CD14-positive monocyte (primary cell): ENCODE results near the gene ZSCAN9. TPM values are rescaled to one million over a fixed set of nuclear protein-coding genes. Genes with fewer than 3 reads are reported as not detected.

Source experiments
- DNase-seq, 3 donors: peaks; one replicate each; pipeline ENCODE4 v3.0.0-alpha.2; 2011 to 2022
- H2AFZ ChIP-seq: 2 replicates; pipeline ENCODE4 v1.6.0; 2012; ENCODE audit warnings: mild to moderate bottlenecking, low read depth, low read length, inconsistent platforms; ENCODE audit not compliant: insufficient read depth, poor library complexity, severe bottlenecking
- H3K27ac ChIP-seq, 2 donors: 1 replicate in 1 of 2; 2 replicates in 1 of 2; pipeline ENCODE4 v1.5.1; 2012 to 2013; ENCODE audit warnings: low read length in 2 of 2, control low read depth in 1 of 2, inconsistent platforms in 1 of 2, low read depth in 1 of 2, mild to moderate bottlenecking in 1 of 2
- H3K27me3 ChIP-seq, 2 donors: one replicate each; pipeline versions ENCODE4 v1.6.0 to v1.6.1; 2011 to 2013; ENCODE audit warnings: low read length in 2 of 2; ENCODE audit not compliant: control insufficient read depth in 2 of 2, insufficient read depth in 2 of 2
- H3K36me3 ChIP-seq, 2 donors: replicated peaks in 1 of 2; 1 replicate in 1 of 2; 2 replicates in 1 of 2; pipeline versions ENCODE4 v1.5.1 to v1.6.1; 2012 to 2013; ENCODE audit warnings: low read length in 2 of 2, control low read depth in 1 of 2, inconsistent platforms in 1 of 2, mild to moderate bottlenecking in 1 of 2; ENCODE audit not compliant: insufficient read depth in 2 of 2, control insufficient read depth in 1 of 2
- H3K4me1 ChIP-seq, 2 donors: 1 replicate in 1 of 2; 2 replicates in 1 of 2; pipeline versions ENCODE4 v1.5.1 to v1.6.1; 2012 to 2013; ENCODE audit warnings: low read length in 2 of 2, control low read depth in 1 of 2, inconsistent platforms in 1 of 2, mild to moderate bottlenecking in 1 of 2, moderate library complexity in 1 of 2; ENCODE audit not compliant: insufficient read depth in 2 of 2, control insufficient read depth in 1 of 2
- H3K4me2 ChIP-seq: replicated peaks from 2 replicates; pipeline ENCODE3; 2012; ENCODE audit warnings: low read length, moderate library complexity, mild to moderate bottlenecking; ENCODE audit not compliant: poor library complexity, severe bottlenecking; ENCODE audit errors: extremely low read depth
- H3K4me3 ChIP-seq, 3 experiments: fragments of 200-600 bp in 1 of 3; sonication (generic) in 1 of 3; replicated peaks in 1 of 3; 1 replicate in 2 of 3; 2 replicates in 1 of 3; pipeline ENCODE4 v1.5.1; 2011 to 2013; ENCODE audit warnings: low read length in 3 of 3, mild to moderate bottlenecking in 3 of 3, control low read depth in 2 of 3, low read depth in 2 of 3, inconsistent platforms in 1 of 3, moderate library complexity in 1 of 3
- H3K79me2 ChIP-seq: 2 replicates; pipeline ENCODE4 v1.6.0; 2012; ENCODE audit warnings: mild to moderate bottlenecking, control low read depth, inconsistent platforms, low read length, moderate library complexity; ENCODE audit not compliant: insufficient read depth
- H3K9ac ChIP-seq: 2 replicates; pipeline ENCODE4 v1.6.0; 2017; ENCODE audit warnings: low read length, mild to moderate bottlenecking; ENCODE audit not compliant: insufficient read depth, poor library complexity, severe bottlenecking
- H3K9me3 ChIP-seq, 2 donors: replicated peaks in 1 of 2; 1 replicate in 1 of 2; 2 replicates in 1 of 2; pipeline versions ENCODE4 v1.5.1 to v1.6.1; 2012 to 2013; ENCODE audit warnings: low read length in 2 of 2, control low read depth in 1 of 2; ENCODE audit not compliant: control insufficient read depth in 1 of 2, insufficient read depth in 1 of 2
- H4K20me1 ChIP-seq: 2 replicates; pipeline ENCODE4 v1.6.0; 2012; ENCODE audit warnings: mild to moderate bottlenecking, low read length, control low read depth, moderate library complexity; ENCODE audit not compliant: insufficient read depth
- H3K27ac Mint-ChIP-seq, 7 donors: one replicate each; pipeline ENCODE4 v1.8.0; 2020; ENCODE audit warnings: mild to moderate bottlenecking in 7 of 7, mixed read lengths in 7 of 7, moderate library complexity in 6 of 7, inconsistent platforms in 2 of 7
- H3K27me3 Mint-ChIP-seq, 3 donors: one replicate each; pipeline ENCODE4 v1.8.0; 2021 to 2022; ENCODE audit warnings: low read depth in 3 of 3, mild to moderate bottlenecking in 3 of 3, mixed read lengths in 3 of 3, moderate library complexity in 3 of 3, inconsistent platforms in 1 of 3
- H3K36me3 Mint-ChIP-seq, 2 donors: one replicate each; pipeline ENCODE4 v1.8.0; 2020; ENCODE audit warnings: mixed read lengths in 2 of 2, inconsistent platforms in 1 of 2, mild to moderate bottlenecking in 1 of 2
- H3K4me1 Mint-ChIP-seq: one replicate; pipeline ENCODE4 v1.8.0; 2020; ENCODE audit warnings: mild to moderate bottlenecking, mixed read lengths
- H3K4me3 Mint-ChIP-seq, 2 donors: one replicate each; pipeline ENCODE4 v1.8.0; 2020; ENCODE audit warnings: mild to moderate bottlenecking in 2 of 2, mixed read lengths in 2 of 2, moderate library complexity in 1 of 2
- H3K9me3 Mint-ChIP-seq, 7 donors: one replicate each; pipeline ENCODE4 v1.8.0; 2020 to 2022; ENCODE audit warnings: mixed read lengths in 7 of 7, mild to moderate bottlenecking in 6 of 7, moderate library complexity in 6 of 7, inconsistent platforms in 2 of 7
- WGBS: methylation state at CpG from one replicate; pipeline ENCODE4 v1.1.5; 2013; ENCODE audit warnings: missing lambda C conversion rate; ENCODE audit not compliant: insufficient coverage; 5-methylcytosine and 5-hydroxymethylcytosine counted together
- intact Hi-C, 2 donors: fragments of 100-400 bp; cut with micrococcal nuclease; formaldehyde crosslinking; loops; one replicate each; pipeline versions ENCODE4 v1.15.0 to v1.15.1; 2023
- polyA plus RNA-seq, 3 donors: library from polyadenylated mRNA; depleted of rRNA in 1 of 3; unstranded in 2 of 3; stranded (reverse) in 1 of 3; fragments of 300-500 nt in 2 of 3; fragments of >200 nt in 1 of 3; fragmentation: Illumina TruSeq in 2 of 3; gene quantifications; 1 replicate in 2 of 3; 2 replicates in 1 of 3; pipeline ENCODE4 v1.2.3, GENCODE V29; 2012 to 2021
- TF ChIP-seq, protein P1 (sequence below): fragments of 200-600 bp; IDR thresholded peaks from one replicate; pipeline ENCODE4 v1.8.0; 2022; ENCODE audit warnings: antibody characterized with exemption, mild to moderate bottlenecking

Gene ZSCAN9
- polyA plus RNA-seq, 3 donors: 2.2 to 11.6 (median 5.0) TPM

GRCh38 chr6:28252009-28252975 is 27.2 kb downstream of the ZSCAN9 start, which contains the start of gene ZKSCAN4:
TSS of gene ZKSCAN4 (minus strand) at chr6:28252269. CDS start at chr6:28251980, 289 bp downstream.
- H3K27ac ChIP-seq: peak within 1 kb of the TSS; percentile 46 to 73
- peaks cover 0 to 1% (median 0%) of the 10 kb centered on the region in 3 donors for H3K27me3 Mint-ChIP-seq
- H4K20me1 ChIP-seq: no peaks in the 10 kb centered on the region
- H3K4me1 Mint-ChIP-seq: peaks cover 40% of the 10 kb centered on the region
- peaks cover 33 to 39% of the 10 kb centered on the region in 2 donors for H3K4me1 ChIP-seq
- peak within 1 kb of the TSS; percentile 83 to 99 (median 99) for H3K4me3 ChIP-seq
- H3K9me3 Mint-ChIP-seq: peaks cover 0 to 5% (median 0%) of the 10 kb centered on the region in 7 donors
- TF ChIP-seq, protein P1, sequence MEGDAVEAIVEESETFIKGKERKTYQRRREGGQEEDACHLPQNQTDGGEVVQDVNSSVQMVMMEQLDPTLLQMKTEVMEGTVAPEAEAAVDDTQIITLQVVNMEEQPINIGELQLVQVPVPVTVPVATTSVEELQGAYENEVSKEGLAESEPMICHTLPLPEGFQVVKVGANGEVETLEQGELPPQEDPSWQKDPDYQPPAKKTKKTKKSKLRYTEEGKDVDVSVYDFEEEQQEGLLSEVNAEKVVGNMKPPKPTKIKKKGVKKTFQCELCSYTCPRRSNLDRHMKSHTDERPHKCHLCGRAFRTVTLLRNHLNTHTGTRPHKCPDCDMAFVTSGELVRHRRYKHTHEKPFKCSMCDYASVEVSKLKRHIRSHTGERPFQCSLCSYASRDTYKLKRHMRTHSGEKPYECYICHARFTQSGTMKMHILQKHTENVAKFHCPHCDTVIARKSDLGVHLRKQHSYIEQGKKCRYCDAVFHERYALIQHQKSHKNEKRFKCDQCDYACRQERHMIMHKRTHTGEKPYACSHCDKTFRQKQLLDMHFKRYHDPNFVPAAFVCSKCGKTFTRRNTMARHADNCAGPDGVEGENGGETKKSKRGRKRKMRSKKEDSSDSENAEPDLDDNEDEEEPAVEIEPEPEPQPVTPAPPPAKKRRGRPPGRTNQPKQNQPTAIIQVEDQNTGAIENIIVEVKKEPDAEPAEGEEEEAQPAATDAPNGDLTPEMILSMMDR: no peak
- DNase-seq: peak; percentile 72 to 86 (median 78)
- H3K27ac Mint-ChIP-seq: peak within 1 kb of the TSS; percentile 85 to 93 (median 88)
- H3K9me3 ChIP-seq: no peaks in the 10 kb centered on the region
- no peaks in the 10 kb centered on the region for H3K27me3 ChIP-seq
- H3K36me3 Mint-ChIP-seq: peaks cover 16 to 20% of the 10 kb centered on the region in 2 donors
- peaks cover 5 to 24% of the 10 kb centered on the region in 2 donors for H3K36me3 ChIP-seq
- WGBS: 4% methylated on average over 3 of the region's 14 CpGs
- H3K79me2 ChIP-seq: peaks cover 16% of the 10 kb centered on the region
- intact Hi-C loops: loop anchor here (5.0 to 10.0 kb wide), 2 partner anchors 117 to 170 kb away; partner anchors contain the start of gene ZNF165 (in 1 of the 2)
- H3K9ac ChIP-seq: peak within 1 kb of the TSS; percentile 62
- H2AFZ ChIP-seq: peak within 1 kb of the TSS; percentile 89
- H3K4me3 Mint-ChIP-seq: peak within 1 kb of the TSS; percentile 98
- peak within 1 kb of the TSS; percentile 88 for H3K4me2 ChIP-seq

DNA sequence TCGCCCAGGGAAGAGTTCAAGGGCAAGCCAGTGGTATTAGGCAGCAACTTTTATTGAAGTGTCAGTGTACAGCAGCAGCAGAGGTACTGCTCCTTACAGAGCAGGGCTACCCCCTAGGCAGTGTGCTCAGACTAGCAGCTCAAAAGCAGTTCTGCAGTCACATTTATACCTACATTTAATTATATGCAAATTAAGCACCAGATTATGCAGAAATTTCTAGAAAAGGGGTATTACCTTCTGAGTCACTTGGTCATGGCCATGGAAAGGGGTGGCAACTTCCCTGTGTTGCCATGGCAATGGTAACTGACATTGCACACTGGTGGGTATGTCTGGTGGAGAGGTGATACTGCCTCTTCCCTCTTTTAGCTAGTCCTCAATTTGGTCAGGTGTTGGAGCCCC is 29.0 kb downstream of the ZSCAN9 start:
- peak overlapping the region; percentile 45 for H3K4me2 ChIP-seq
- Mint-ChIP-seq H3K9me3 (peaks cover 4 to 15% (median 10%) of the 10 kb centered on the region in 7 donors), H3K36me3 (peaks cover 0 to 3% of the 10 kb centered on the region in 2 donors), H3K4me1 (peaks cover 42% of the 10 kb centered on the region), H3K4me3 (no peak overlapping the region), H3K27me3 (no peaks in the 10 kb centered on the region), H3K27ac (peak overlapping the region in 5 of 7 donors; percentile 46 to 88 (median 65))
- WGBS: 90% methylated on average over 1 of the region's 1 CpG
- peaks cover 0 to 8% of the 10 kb centered on the region in 2 donors for H3K36me3 ChIP-seq
- H3K4me3 ChIP-seq: peak overlapping the region in 1 of 3 experiments; percentile 83
- peak overlapping the region in 1 of 2 donors; percentile 73 for H3K27ac ChIP-seq
- DNase-seq: peak; percentile 54 to 74 (median 55)
- intact Hi-C loops: loop anchor here (5.0 to 10.0 kb wide), 2 partner anchors 119 to 172 kb away; partner anchors contain the start of gene ZNF165 (in 1 of the 2)
- peak overlapping the region; percentile 22 for H3K9ac ChIP-seq
- H3K27me3 ChIP-seq: no peaks in the 10 kb centered on the region
- peaks cover 38 to 47% of the 10 kb centered on the region in 2 donors for H3K4me1 ChIP-seq
- H3K79me2 ChIP-seq: peaks cover 16% of the 10 kb centered on the region
- TF ChIP-seq, protein P1: no peak
- H2AFZ ChIP-seq: peak overlapping the region; percentile 89
- H4K20me1 ChIP-seq: no peaks in the 10 kb centered on the region
- H3K9me3 ChIP-seq: peaks cover 0 to 6% of the 10 kb centered on the region in 2 donors
